ENCODE measurements around the gene NRG4. TPM values are rescaled to one million over a fixed set of nuclear protein-coding genes. Genes with fewer than 3 reads are reported as not detected.
"Not testable (repeated sequence)": the region's sequence is repeated elsewhere in the genome, so short reads cannot be mapped to it uniquely, and the experiment has no call there.

Gene NRG4
- total and polyA plus RNA-seq, 4 experiments from 2014 or later, result not detected

GRCh38 chr15:75994220-75994619 is 18.0 kb downstream of the NRG4 start:
- POLR2A ChIA-PET (ENCODE audit: partially characterized antibody), result no interaction called here
- H3K9me3 ChIP-seq (ENCODE audit: control insufficient read depth in 1 of 2, low read length in 2 of 2), result no peaks in the 10 kb centered on the region
- no peaks in the 10 kb centered on the region for H3K27me3 ChIP-seq (ENCODE audit: insufficient read depth, low read length)
- no peak overlapping the region for H3K27ac Mint-ChIP-seq
- intact Hi-C loops (cut with micrococcal nuclease), result no loop called here
- peaks cover 0 to 3% of the 10 kb centered on the region in 2 donors for H3K36me3 Mint-ChIP-seq
- peaks cover 0 to 19% (median 10%) of the 10 kb centered on the region in 8 donors for H3K9me3 Mint-ChIP-seq
- H3K4me1 Mint-ChIP-seq, result no peaks in the 10 kb centered on the region
- H3K27ac ChIP-seq (ENCODE audit: low read depth, low read length), result no peak overlapping the region
- H3K4me1 ChIP-seq (ENCODE audit: insufficient read depth, low read length), result no peaks in the 10 kb centered on the region
- no peak overlapping the region for H3K4me3 Mint-ChIP-seq
- H3K36me3 ChIP-seq (ENCODE audit: insufficient read depth, low read length), result no peaks in the 10 kb centered on the region
- H3K4me3 ChIP-seq (ENCODE audit: low read length in 2 of 2), result no peak overlapping the region
- no peak for DNase-seq
- CTCF ChIA-PET (ENCODE audit: partially characterized antibody), result no interaction called here
- peaks cover 15 to 30% of the 10 kb centered on the region in 2 donors for H3K27me3 Mint-ChIP-seq

DNA sequence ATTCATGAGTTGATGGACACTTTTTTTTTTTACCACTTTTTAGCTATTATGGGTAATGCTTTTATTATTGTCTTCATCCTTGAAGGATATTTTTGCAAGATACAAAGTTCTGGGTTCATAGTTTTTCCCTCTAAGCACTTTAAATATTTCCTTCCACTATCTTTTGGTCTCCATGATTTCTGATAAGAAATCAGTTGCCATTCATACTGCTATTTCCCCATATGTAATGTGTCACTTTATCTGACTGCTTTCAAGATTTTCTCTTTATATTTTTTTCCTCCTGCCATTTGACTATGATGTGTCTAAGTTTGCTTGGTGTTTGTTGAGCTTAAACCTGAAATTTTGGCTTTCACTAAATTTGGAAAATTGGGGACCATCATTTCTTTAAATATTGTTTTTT is 19.3 kb downstream of the NRG4 start:
- Histone ChIP-seq H3K36me3 (ENCODE audit: insufficient read depth, low read length) (no peaks in the 10 kb centered on the region), H3K4me3 (ENCODE audit: low read length in 2 of 2) (no peak overlapping the region), H3K4me1 (ENCODE audit: insufficient read depth, low read length) (no peaks in the 10 kb centered on the region), H3K9me3 (ENCODE audit: control insufficient read depth in 1 of 2, low read length in 2 of 2) (no peaks in the 10 kb centered on the region), H3K27ac (ENCODE audit: low read depth, low read length) (no peak overlapping the region), H3K27me3 (ENCODE audit: insufficient read depth, low read length) (no peaks in the 10 kb centered on the region)
- POLR2A ChIA-PET (ENCODE audit: partially characterized antibody), result no interaction called here
- no peak overlapping the region for H3K27ac Mint-ChIP-seq
- peaks cover 9 to 25% of the 10 kb centered on the region in 2 donors for H3K27me3 Mint-ChIP-seq
- peaks cover 0 to 1% (median 0%) of the 10 kb centered on the region in 4 donors for H3K4me1 Mint-ChIP-seq
- DNase-seq, result no peak
- CTCF ChIA-PET (ENCODE audit: partially characterized antibody), result no interaction called here
- peaks cover 0 to 19% (median 10%) of the 10 kb centered on the region in 8 donors for H3K9me3 Mint-ChIP-seq
- no peak overlapping the region for H3K4me3 Mint-ChIP-seq
- intact Hi-C loops (cut with micrococcal nuclease), result no loop called here
- peaks cover 0 to 3% of the 10 kb centered on the region in 2 donors for H3K36me3 Mint-ChIP-seq

GRCh38 chr15:75989875-75990274 is 22.3 kb downstream of the NRG4 start:
- H3K4me1 ChIP-seq (ENCODE audit: insufficient read depth, low read length), result no peaks in the 10 kb centered on the region
- H3K27ac Mint-ChIP-seq, result no peak overlapping the region
- ChIA-PET POLR2A (ENCODE audit: partially characterized antibody) (no interaction called here), CTCF (ENCODE audit: partially characterized antibody) (interaction anchor here (1.2 kb wide), 1 partner anchor 11 kb away, joined by 3 read pairs; no protein-coding TSS in a partner anchor)
- no peak overlapping the region for H3K27ac ChIP-seq (ENCODE audit: low read depth, low read length)
- no peak for DNase-seq
- H3K9me3 ChIP-seq (ENCODE audit: control insufficient read depth in 1 of 2, low read length in 2 of 2), result no peaks in the 10 kb centered on the region
- peaks cover 0 to 18% (median 10%) of the 10 kb centered on the region in 8 donors for H3K9me3 Mint-ChIP-seq
- no peaks in the 10 kb centered on the region for H3K27me3 ChIP-seq (ENCODE audit: insufficient read depth, low read length)
- peaks cover 3 to 10% of the 10 kb centered on the region in 2 donors for H3K27me3 Mint-ChIP-seq
- peaks cover 0 to 3% of the 10 kb centered on the region in 2 donors for H3K36me3 Mint-ChIP-seq
- intact Hi-C loops (cut with micrococcal nuclease), result no loop called here
- no peak overlapping the region for H3K4me3 ChIP-seq (ENCODE audit: low read length in 2 of 2)
- H3K4me1 Mint-ChIP-seq, result peaks cover 0 to 4% (median under 1%) of the 10 kb centered on the region in 4 donors
- H3K4me3 Mint-ChIP-seq, result peak overlapping the region in 1 of 8 donors; percentile 31
- H3K36me3 ChIP-seq (ENCODE audit: insufficient read depth, low read length), result no peaks in the 10 kb centered on the region

- Histone ChIP-seq H3K36me3 (ENCODE audit: insufficient read depth, low read length) (no peaks in the 10 kb centered on the region), H3K4me1 (ENCODE audit: insufficient read depth, low read length) (no peaks in the 10 kb centered on the region), H3K27ac (ENCODE audit: low read depth, low read length) (no peak overlapping the region), H3K27me3 (ENCODE audit: insufficient read depth, low read length) (no peaks in the 10 kb centered on the region), H3K9me3 (ENCODE audit: control insufficient read depth in 1 of 2, low read length in 2 of 2) (no peaks in the 10 kb centered on the region), H3K4me3 (ENCODE audit: low read length in 2 of 2) (no peak overlapping the region)
- no peak for DNase-seq
- no peak overlapping the region for H3K27ac Mint-ChIP-seq
- H3K9me3 Mint-ChIP-seq, result peaks cover 0 to 13% (median 4%) of the 10 kb centered on the region in 8 donors
- no peak overlapping the region for H3K4me3 Mint-ChIP-seq
- H3K4me1 Mint-ChIP-seq, result peaks cover 0 to 4% (median under 1%) of the 10 kb centered on the region in 4 donors
- peaks cover 0 to under 1% of the 10 kb centered on the region in 2 donors for H3K36me3 Mint-ChIP-seq
- ChIA-PET CTCF (ENCODE audit: partially characterized antibody) (interaction anchor here (1.2 kb wide), 1 partner anchor 12 kb away, joined by 3 read pairs; no protein-coding TSS in a partner anchor), POLR2A (ENCODE audit: partially characterized antibody) (no interaction called here)
- intact Hi-C loops (cut with micrococcal nuclease), result no loop called here
- H3K27me3 Mint-ChIP-seq, result peaks cover 3 to 7% of the 10 kb centered on the region in 2 donors
Measured at GRCh38 chr15:75989045-75989444, 23.2 kb downstream of the NRG4 start.

DNA sequence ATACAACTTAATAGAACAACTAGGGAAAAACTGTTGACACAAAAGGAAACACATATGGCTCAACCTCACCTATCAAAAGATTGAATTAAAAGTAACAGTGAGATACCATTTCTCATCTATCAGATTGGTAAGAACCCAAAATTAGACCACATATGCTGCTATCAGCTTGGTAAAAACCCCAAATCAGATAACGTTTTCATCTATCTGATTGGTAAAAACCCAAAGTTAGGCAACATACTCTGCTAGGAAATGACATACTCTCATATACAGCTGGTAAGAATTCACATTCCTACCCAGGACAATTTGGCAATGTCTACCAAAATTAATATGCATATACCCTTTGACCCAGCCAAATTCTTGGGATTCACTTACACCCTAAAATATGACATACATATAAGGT is 26.3 kb downstream of the NRG4 start:
- Mint-ChIP-seq H3K4me3 (no peak overlapping the region), H3K27ac (no peak overlapping the region), H3K4me1 (peaks cover 0 to 4% (median under 1%) of the 10 kb centered on the region in 4 donors), H3K9me3 (peaks cover 0 to 2% (median 0%) of the 10 kb centered on the region in 8 donors), H3K36me3 (no peaks in the 10 kb centered on the region), H3K27me3 (peaks cover 0 to 5% of the 10 kb centered on the region in 2 donors)
- Histone ChIP-seq H3K4me3 (ENCODE audit: low read length in 2 of 2) (no peak overlapping the region), H3K27ac (ENCODE audit: low read depth, low read length) (no peak overlapping the region), H3K27me3 (ENCODE audit: insufficient read depth, low read length) (no peaks in the 10 kb centered on the region), H3K36me3 (ENCODE audit: insufficient read depth, low read length) (no peaks in the 10 kb centered on the region), H3K9me3 (ENCODE audit: control insufficient read depth in 1 of 2, low read length in 2 of 2) (no peaks in the 10 kb centered on the region), H3K4me1 (ENCODE audit: insufficient read depth, low read length) (no peaks in the 10 kb centered on the region)
- intact Hi-C loops (cut with micrococcal nuclease), result no loop called here
- POLR2A ChIA-PET (ENCODE audit: partially characterized antibody), result no interaction called here
- peak in 1 of 5 donors; percentile 2 for DNase-seq
- CTCF ChIA-PET (ENCODE audit: partially characterized antibody), result no interaction called here

DNA sequence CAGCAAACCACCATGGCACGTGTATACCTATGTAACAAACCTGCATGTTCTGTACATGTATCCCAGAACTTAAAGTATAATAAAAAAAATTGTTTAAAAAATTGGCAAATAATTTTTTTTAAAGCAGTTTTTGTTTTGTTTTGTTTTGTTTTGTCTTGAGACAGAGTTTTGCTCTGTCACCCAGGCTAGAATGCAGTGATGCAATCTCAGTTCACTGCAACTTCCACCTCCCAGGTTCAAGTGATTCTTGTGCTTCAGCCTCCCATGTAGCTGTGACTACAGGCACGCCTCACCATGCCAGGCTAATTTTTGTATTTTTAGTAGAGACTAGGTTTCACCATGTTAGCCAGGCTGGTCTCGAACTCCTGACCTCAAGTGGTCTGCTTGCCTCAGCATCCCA is 27.5 kb downstream of the NRG4 start:
- H3K36me3 ChIP-seq (ENCODE audit: insufficient read depth, low read length); H3K4me1 Mint-ChIP-seq; H3K36me3 Mint-ChIP-seq; H3K4me1 ChIP-seq (ENCODE audit: insufficient read depth, low read length); H3K27me3 Mint-ChIP-seq; H3K27me3 ChIP-seq (ENCODE audit: insufficient read depth, low read length); intact Hi-C loops (cut with micrococcal nuclease); DNase-seq; H3K4me3 ChIP-seq (ENCODE audit: low read length in 2 of 2); POLR2A ChIA-PET (ENCODE audit: partially characterized antibody); H3K27ac Mint-ChIP-seq; H3K9me3 ChIP-seq (ENCODE audit: control insufficient read depth in 1 of 2, low read length in 2 of 2); H3K9me3 Mint-ChIP-seq; H3K4me3 Mint-ChIP-seq; H3K27ac ChIP-seq (ENCODE audit: low read depth, low read length); CTCF ChIA-PET (ENCODE audit: partially characterized antibody): not testable (repeated sequence)

- ChIA-PET CTCF (ENCODE audit: partially characterized antibody) (no interaction called here), POLR2A (ENCODE audit: partially characterized antibody) (no interaction called here)
- Mint-ChIP-seq H3K36me3 (no peaks in the 10 kb centered on the region), H3K9me3 (peaks cover 0 to 3% (median 1%) of the 10 kb centered on the region in 8 donors), H3K4me3 (no peak overlapping the region), H3K4me1 (peaks cover 0 to 4% (median 0%) of the 10 kb centered on the region in 4 donors), H3K27me3 (peaks cover 15% of the 10 kb centered on the region in 2 donors), H3K27ac (no peak overlapping the region)
- Histone ChIP-seq H3K36me3 (ENCODE audit: insufficient read depth, low read length) (no peaks in the 10 kb centered on the region), H3K27ac (ENCODE audit: low read depth, low read length) (no peak overlapping the region), H3K9me3 (ENCODE audit: control insufficient read depth in 1 of 2, low read length in 2 of 2) (no peaks in the 10 kb centered on the region), H3K4me1 (ENCODE audit: insufficient read depth, low read length) (no peaks in the 10 kb centered on the region), H3K4me3 (ENCODE audit: low read length in 2 of 2) (no peak overlapping the region), H3K27me3 (ENCODE audit: insufficient read depth, low read length) (peaks cover 6% of the 10 kb centered on the region)
- intact Hi-C loops (cut with micrococcal nuclease), result no loop called here
- no peak for DNase-seq
Measured at GRCh38 chr15:75982468-75982867, 29.8 kb downstream of the NRG4 start.

Measured in CD4-positive, alpha-beta memory T cell (primary cell).